ENCODE measurements around the gene GALNT8. TPM values are rescaled to one million over a fixed set of nuclear protein-coding genes. Genes with fewer than 3 reads are reported as not detected.

The GALNT8 gene
- total RNA-seq, 1 experiment from 2014 or later, result not detected

GRCh38 chr12:4813741-4814140 lies 93.5 kb downstream of the GALNT8 start:
- BruUV-seq (replicated peaks), result no TSS peak
- no peaks in the 10 kb centered on the region for H3K9me3 ChIP-seq (ENCODE audit: control insufficient read depth in 1 of 2, insufficient read depth in 1 of 2, low read depth in 1 of 2, low read length in 2 of 2)
- H3K4me1 ChIP-seq (ENCODE audit: control insufficient read depth in 1 of 2, insufficient read depth in 2 of 2, low read length in 2 of 2), result no peaks in the 10 kb centered on the region
- intact Hi-C loops (cut with micrococcal nuclease), result no loop called here
- no peak for ATAC-seq
- no peak overlapping the region for H3K4me3 ChIP-seq (replicated peaks in 1 of 2; ENCODE audit: low read depth in 1 of 2, low read length in 2 of 2)
- no peaks in the 10 kb centered on the region for H3K36me3 ChIP-seq (ENCODE audit: control insufficient read depth in 1 of 2, insufficient read depth in 2 of 2, low read length in 2 of 2)
- no peak overlapping the region for H2AFZ ChIP-seq (ENCODE audit: low read depth, low read length, poor library complexity, severe bottlenecking)
- CTCF ChIA-PET, result no interaction called here
- H3K27me3 ChIP-seq (ENCODE audit: insufficient read depth, low read length), result peaks cover 47% of the 10 kb centered on the region
- no peaks in the 10 kb centered on the region for H4K20me1 ChIP-seq (ENCODE audit: insufficient read depth)
- no peak for DNase-seq (ENCODE audit: low read depth, low spot score)
- POLR2A ChIA-PET, result no interaction called here
- H3K9me2 ChIP-seq (ENCODE audit: insufficient read depth), result no peaks in the 10 kb centered on the region
- RAD21 ChIA-PET (ENCODE audit: low non-redundant PET in 1 of 2, low total read pairs in 2 of 2, uncharacterized antibody in 2 of 2, unreplicated experiment in 2 of 2), result no interaction called here
- no peak overlapping the region for H3K4me2 ChIP-seq (ENCODE audit: low read length)
- TF ChIP-seq, protein P1, sequence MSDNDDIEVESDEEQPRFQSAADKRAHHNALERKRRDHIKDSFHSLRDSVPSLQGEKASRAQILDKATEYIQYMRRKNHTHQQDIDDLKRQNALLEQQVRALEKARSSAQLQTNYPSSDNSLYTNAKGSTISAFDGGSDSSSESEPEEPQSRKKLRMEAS (IDR thresholded peaks at IDR 0.05), result no peak
- TF ChIP-seq ZNF274 (IDR thresholded peaks at IDR 0.05; ENCODE audit: low read depth, low read length) (no peak), CBX3 (IDR thresholded peaks at IDR 0.05; ENCODE audit: low read depth) (no peak), POLR2AphosphoS5 (IDR thresholded peaks at IDR 0.05; ENCODE audit: low read depth, low read length) (no peak), CEBPB (IDR thresholded peaks at IDR 0.05; ENCODE audit: low read depth) (no peak), RAD21 (IDR thresholded peaks at IDR 0.05; ENCODE audit: low read depth) (no peak), ZFX (IDR thresholded peaks at IDR 0.05) (no peak)
- H3K79me2 ChIP-seq (ENCODE audit: insufficient read depth, low read length), result no peaks in the 10 kb centered on the region
- no peak overlapping the region for H3K27ac ChIP-seq (ENCODE audit: low read depth, low read length)
- H3K9ac ChIP-seq (ENCODE audit: low read length), result no peak overlapping the region

DNA sequence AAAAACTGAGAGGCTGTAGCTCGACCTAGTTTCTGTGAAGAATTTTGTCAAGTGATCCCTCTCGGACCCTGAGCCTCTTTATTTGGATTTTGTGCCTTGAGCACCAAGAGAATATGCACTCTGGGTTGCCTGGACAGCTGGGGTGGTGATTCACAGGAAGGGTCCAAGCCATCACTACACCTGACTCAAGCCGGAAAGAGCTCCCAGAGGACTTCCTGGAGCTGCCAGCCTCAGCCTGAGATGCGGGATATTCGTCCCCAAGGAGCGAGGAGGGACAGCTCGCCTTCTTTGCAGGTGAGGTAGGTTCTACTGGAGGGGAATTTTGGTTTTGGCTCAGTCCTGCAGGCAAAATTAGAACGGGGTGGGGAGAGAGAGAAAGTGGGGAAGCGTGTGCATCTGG lies 94.3 kb downstream of the GALNT8 start:
- no peaks in the 10 kb centered on the region for H3K9me3 ChIP-seq (ENCODE audit: control insufficient read depth in 1 of 2, insufficient read depth in 1 of 2, low read depth in 1 of 2, low read length in 2 of 2)
- RAD21 ChIA-PET (ENCODE audit: low non-redundant PET in 1 of 2, low total read pairs in 2 of 2, uncharacterized antibody in 2 of 2, unreplicated experiment in 2 of 2), result no interaction called here
- TF ChIP-seq ATF3 (IDR thresholded peaks at IDR 0.05) (no peak), FOSL1 (IDR thresholded peaks at IDR 0.05; ENCODE audit: low read depth) (no peak), ELF1 (IDR thresholded peaks at IDR 0.05; ENCODE audit: borderline replicate concordance, low read depth) (no peak), RAD21 (IDR thresholded peaks at IDR 0.05; ENCODE audit: low read depth) (no peak), EGR1 (IDR thresholded peaks at IDR 0.05; ENCODE audit: low read depth) (no peak), SIN3A (IDR thresholded peaks at IDR 0.05; ENCODE audit: low read depth) (no peak), CEBPB (IDR thresholded peaks at IDR 0.05; ENCODE audit: low read depth) (no peak), CBX3 (IDR thresholded peaks at IDR 0.05; ENCODE audit: low read depth) (no peak), ZBTB33 (IDR thresholded peaks at IDR 0.05; ENCODE audit: extremely low read depth, insufficient replicate concordance, low read length) (no peak), POLR2A (IDR thresholded peaks at IDR 0.05; ENCODE audit: borderline replicate concordance, extremely low read depth, insufficient read depth, insufficient read length) (no peak), SRF (IDR thresholded peaks at IDR 0.05; ENCODE audit: low read depth) (no peak)
- intact Hi-C loops (cut with micrococcal nuclease), result no loop called here
- no peaks in the 10 kb centered on the region for H3K9me2 ChIP-seq (ENCODE audit: insufficient read depth)
- no peak overlapping the region for H3K9ac ChIP-seq (ENCODE audit: low read length)
- peaks cover 55% of the 10 kb centered on the region for H3K27me3 ChIP-seq (ENCODE audit: insufficient read depth, low read length)
- H3K4me2 ChIP-seq (ENCODE audit: low read length), result no peak overlapping the region
- BruUV-seq (replicated peaks), result no TSS peak
- no peaks in the 10 kb centered on the region for H4K20me1 ChIP-seq (ENCODE audit: insufficient read depth)
- H3K4me1 ChIP-seq (ENCODE audit: control insufficient read depth in 1 of 2, insufficient read depth in 2 of 2, low read length in 2 of 2), result no peaks in the 10 kb centered on the region
- CTCF ChIA-PET, result no interaction called here
- POLR2A ChIA-PET, result no interaction called here
- no peak overlapping the region for H3K4me3 ChIP-seq (replicated peaks in 1 of 2; ENCODE audit: low read depth in 1 of 2, low read length in 2 of 2)
- no peak overlapping the region for H2AFZ ChIP-seq (ENCODE audit: low read depth, low read length, poor library complexity, severe bottlenecking)
- no peaks in the 10 kb centered on the region for H3K36me3 ChIP-seq (ENCODE audit: control insufficient read depth in 1 of 2, insufficient read depth in 2 of 2, low read length in 2 of 2)
- H3K27ac ChIP-seq (ENCODE audit: low read depth, low read length), result no peak overlapping the region
- no peaks in the 10 kb centered on the region for H3K79me2 ChIP-seq (ENCODE audit: insufficient read depth, low read length)
- no peak for DNase-seq (ENCODE audit: low read depth, low spot score)
- ATAC-seq, result no peak

Data from HCT116 (cell line).